HG03442 (cell line): ENCODE results near the gene MICAL3.
"Not testable (repeated sequence)": the region's sequence is repeated elsewhere in the genome, so short reads cannot be mapped to it uniquely, and the experiment has no call there.

Source experiments
- ATAC-seq: cut with Tn5 transposase; IDR thresholded peaks from one replicate; pipeline ENCODE4 v1.9.1; 2021; ENCODE audit warnings: mild to moderate bottlenecking, moderate library complexity; ENCODE audit not compliant: unreplicated experiment

Gene MICAL3

GRCh38 chr22:18000441-18001039, 23.8 kb downstream of the MICAL3 start:
- ATAC-seq = no peak

- ATAC-seq = no peak
Measured at GRCh38 chr22:17999851-18000250, 24.5 kb downstream of the MICAL3 start.

GRCh38 chr22:17998913-17999312, 25.4 kb downstream of the MICAL3 start:
- no peak for ATAC-seq

GRCh38 chr22:17997456-17997855, 26.9 kb downstream of the MICAL3 start:
- ATAC-seq = no peak

GRCh38 chr22:17995256-17995655, 29.1 kb downstream of the MICAL3 start:
- ATAC-seq = not testable (repeated sequence)

- ATAC-seq = no peak
Measured at GRCh38 chr22:17994424-17995108, 29.8 kb downstream of the MICAL3 start.

GRCh38 chr22:17992976-17993375, 31.4 kb downstream of the MICAL3 start:
- not testable (repeated sequence) for ATAC-seq

GRCh38 chr22:17991992-17992391, 32.4 kb downstream of the MICAL3 start:
- not testable (repeated sequence) for ATAC-seq

GRCh38 chr22:17990942-17991341, 33.4 kb downstream of the MICAL3 start:
- ATAC-seq = no peak

GRCh38 chr22:17990147-17990546, 34.2 kb downstream of the MICAL3 start:
- no peak for ATAC-seq

- no peak for ATAC-seq
Measured at GRCh38 chr22:17988800-17989513, 35.4 kb downstream of the MICAL3 start.

GRCh38 chr22:17985606-17986005, 38.8 kb downstream of the MICAL3 start:
- no peak for ATAC-seq

GRCh38 chr22:17985071-17985470, 39.3 kb downstream of the MICAL3 start:
- ATAC-seq = not testable (repeated sequence)

- ATAC-seq = no peak
Measured at GRCh38 chr22:17984114-17984513, 40.2 kb downstream of the MICAL3 start.

GRCh38 chr22:17982572-17983141, 41.7 kb downstream of the MICAL3 start:
- no peak for ATAC-seq

GRCh38 chr22:17981497-17981896, 42.9 kb downstream of the MICAL3 start:
- no peak for ATAC-seq

- no peak for ATAC-seq
Measured at GRCh38 chr22:17980638-17981051, 43.7 kb downstream of the MICAL3 start.

- no peak for ATAC-seq
Measured at GRCh38 chr22:17980015-17980590, 44.3 kb downstream of the MICAL3 start.

GRCh38 chr22:17978027-17978426, 46.3 kb downstream of the MICAL3 start:
- no peak for ATAC-seq

- ATAC-seq = no peak
Measured at GRCh38 chr22:17977371-17977770, 47.0 kb downstream of the MICAL3 start.

GRCh38 chr22:17976121-17976520, 48.2 kb downstream of the MICAL3 start:
- ATAC-seq = no peak
